GM23338 (cell line): ENCODE results near the gene NET1. TPM values are rescaled to one million over a fixed set of nuclear protein-coding genes. Genes with fewer than 3 reads are reported as not detected.

ENCODE experiments used
- ATAC-seq: fragments of 200-7000 bp; cut with Tn5 transposase; 3 replicates; pipeline ENCODE4 v1.9.1; 2020
- DNase-seq: peaks from one replicate; pipeline ENCODE4 v3.0.0-alpha.2; 2015; ENCODE audit warnings: low spot score
- H2AFZ ChIP-seq: fragments of 200-600 bp; sonication (generic); 2 replicates; pipeline ENCODE4 v1.8.0; 2016; ENCODE audit warnings: antibody characterized with exemption, mild to moderate bottlenecking, moderate library complexity
- H3F3A ChIP-seq: fragments of 200-600 bp; sonication (generic); replicated peaks from 2 replicates; pipeline ENCODE4 v1.8.0; 2017; ENCODE audit warnings: antibody characterized with exemption, mixed run types, low read depth
- H3K27ac ChIP-seq: fragments of 200-600 bp; sonication (generic); 2 replicates; pipeline ENCODE4 v1.6.1; 2016; ENCODE audit warnings: low read depth
- H3K27me3 ChIP-seq: fragments of 200-600 bp; sonication (generic); 2 replicates; pipeline ENCODE4 v1.8.0; 2016; ENCODE audit warnings: mild to moderate bottlenecking, mixed run types, moderate library complexity; ENCODE audit not compliant: insufficient read depth
- H3K36me3 ChIP-seq: fragments of 200-600 bp; sonication (generic); 2 replicates; pipeline ENCODE4 v1.8.0; 2016; ENCODE audit warnings: mild to moderate bottlenecking; ENCODE audit not compliant: insufficient read depth
- H3K4me1 ChIP-seq: fragments of 200-600 bp; sonication (generic); 2 replicates; pipeline ENCODE4 v1.8.0; 2016; ENCODE audit warnings: mild to moderate bottlenecking, moderate library complexity; ENCODE audit not compliant: insufficient read depth
- H3K4me2 ChIP-seq: fragments of 200-600 bp; sonication (generic); 2 replicates; pipeline ENCODE4 v1.7.1; 2017; ENCODE audit warnings: mixed run types
- H3K4me3 ChIP-seq: fragments of 200-600 bp; sonication (generic); 2 replicates; pipeline ENCODE4 v1.6.1; 2016; ENCODE audit warnings: mixed run types
- H3K79me2 ChIP-seq: fragments of 200-600 bp; sonication (generic); replicated peaks from 2 replicates; pipeline ENCODE4 v1.8.0; 2017; ENCODE audit warnings: mild to moderate bottlenecking; ENCODE audit not compliant: insufficient read depth
- H3K9me2 ChIP-seq: fragments of 200-600 bp; sonication (generic); 2 replicates; pipeline ENCODE4 v1.8.0; 2017; ENCODE audit not compliant: insufficient read depth
- H4K20me1 ChIP-seq: fragments of 200-600 bp; sonication (generic); replicated peaks from 2 replicates; pipeline ENCODE4 v1.8.0; 2017; ENCODE audit warnings: mild to moderate bottlenecking; ENCODE audit not compliant: insufficient read depth
- H3K27ac Mint-ChIP-seq: 2 replicates; pipeline ENCODE4 v1.8.0; 2020; ENCODE audit warnings: inconsistent platforms, mild to moderate bottlenecking, moderate library complexity, mixed read lengths
- H3K27me3 Mint-ChIP-seq: 3 replicates; pipeline ENCODE4 v1.8.0; 2022; ENCODE audit warnings: low read depth, mild to moderate bottlenecking, moderate library complexity, mixed read lengths, inconsistent platforms; ENCODE audit not compliant: insufficient read depth, poor library complexity
- H3K36me3 Mint-ChIP-seq: 3 replicates; pipeline ENCODE4 v1.8.0; 2021; ENCODE audit warnings: low read depth, mild to moderate bottlenecking, inconsistent platforms, moderate library complexity, mixed read lengths
- H3K4me1 Mint-ChIP-seq: 3 replicates; pipeline ENCODE4 v1.8.0; 2020; ENCODE audit warnings: mild to moderate bottlenecking, inconsistent platforms, mixed read lengths
- H3K4me3 Mint-ChIP-seq: 3 replicates; pipeline ENCODE4 v1.8.0; 2021; ENCODE audit warnings: moderate library complexity, mild to moderate bottlenecking, inconsistent platforms, mixed read lengths
- H3K9me3 Mint-ChIP-seq: 3 replicates; pipeline ENCODE4 v1.8.0; 2020; ENCODE audit warnings: moderate library complexity, mild to moderate bottlenecking, inconsistent platforms, mixed read lengths
- CREB1 ChIP-seq: fragments of 250-450 bp; sonication (Bioruptor Pico); IDR thresholded peaks from 2 replicates; pipeline ENCODE4 v1.5.0; 2020; ENCODE audit warnings: low read depth, mild to moderate bottlenecking, moderate library complexity
- CTCF ChIP-seq, 2 experiments: fragments of 200-600 bp in 1 of 2; sonication (generic) in 1 of 2; conservative IDR thresholded peaks; 2 replicates each; pipeline versions ENCODE4 v1.5.1 to v1.6.1; 2016 to 2017; ENCODE audit warnings: antibody characterized with exemption in 2 of 2, low read depth in 2 of 2, mild to moderate bottlenecking in 2 of 2, moderate library complexity in 1 of 2
- JUNB ChIP-seq: IDR thresholded peaks from one replicate; pipeline ENCODE4 v1.6.1; 2016; ENCODE audit warnings: antibody characterized with exemption; ENCODE audit not compliant: unreplicated experiment
- NANOG ChIP-seq: IDR thresholded peaks from 2 replicates; pipeline ENCODE4 v1.6.1; 2016; ENCODE audit warnings: antibody characterized with exemption, borderline replicate concordance
- POLR2AphosphoS5 ChIP-seq: IDR thresholded peaks from 2 replicates; pipeline ENCODE4 v1.6.1; 2016; ENCODE audit warnings: antibody characterized with exemption, low read depth
- REST ChIP-seq: IDR thresholded peaks from one replicate; pipeline ENCODE4 v1.6.1; 2018; ENCODE audit warnings: antibody characterized with exemption; ENCODE audit not compliant: unreplicated experiment
- ZNF114 ChIP-seq: fragments of 250-450 bp; sonication (Bioruptor Pico); IDR thresholded peaks from 2 replicates; pipeline ENCODE4 v1.5.0; 2020; ENCODE audit warnings: mild to moderate bottlenecking, moderate library complexity
- ZNF331 ChIP-seq: fragments of 250-450 bp; sonication (Bioruptor Pico); IDR thresholded peaks from 2 replicates; pipeline ENCODE4 v1.5.0; 2020; ENCODE audit warnings: low read depth, mild to moderate bottlenecking, moderate library complexity
- ZNF462 ChIP-seq: fragments of 250-450 bp; sonication (Bioruptor Pico); IDR thresholded peaks from 2 replicates; pipeline ENCODE4 v1.5.0; 2020; ENCODE audit warnings: mild to moderate bottlenecking, moderate library complexity
- long read RNA-seq: library from polyadenylated mRNA; unstranded; transcript quantifications from one replicate; pipeline ENCODE4 v2.0.0, GENCODE V29; 2020; ENCODE audit not compliant: unreplicated experiment
- polyA plus RNA-seq: library from polyadenylated mRNA; unstranded; fragments of >200 nt; fragmentation: Nextera tagmentation; extraction: Ambion mirVana; gene quantifications from 2 replicates; pipeline ENCODE4 v1.2.1, GENCODE V29; 2016
- total RNA-seq: library from RNA; depleted of rRNA; stranded (reverse); fragments of >200 nt; shearing (Covaris generic); gene quantifications from 2 replicates; pipeline ENCODE4 v1.2.3, GENCODE V29; 2014; rRNA removed

Gene NET1
- total RNA-seq (93.9 and 98.3 TPM in 2 replicates), polyA plus RNA-seq (39.8 and 47.9 TPM in 2 replicates)
- long read RNA-seq, transcript NET1-202 (10 exons, 3,253 nt): major isoform, 6 of 15 reads
- long read RNA-seq, partial matches to known transcripts: 5 of 15 reads
- long read RNA-seq, other reads (novel, unspliced or antisense): 1 of 15 reads

- peak within 1 kb of the TSS; percentile 61; the same call in 1 of the 2 replicates for H3K27ac ChIP-seq
- peaks cover 40% of the 10 kb centered on the region for H3K4me1 ChIP-seq
- H3K36me3 ChIP-seq: no peaks in the 10 kb centered on the region
- Mint-ChIP-seq H3K36me3 (0 out of 3 replicates have a peak, but pooled peaks cover 6% of the 10 kb centered on the region), H3K4me1 (peaks cover 22% of the 10 kb centered on the region), H3K9me3 (peaks cover 13% of the 10 kb centered on the region), H3K27me3 (no peaks in the 10 kb centered on the region), H3K27ac (no peak within 1 kb of the TSS), H3K4me3 (no peak within 1 kb of the TSS; the same call in 2 of the 3 replicates)
- no peaks in the 10 kb centered on the region for H3K27me3 ChIP-seq
- no peaks in the 10 kb centered on the region for H3F3A ChIP-seq
- H3K4me3 ChIP-seq: peak within 1 kb of the TSS; percentile 82
- peak; percentile 97 for DNase-seq
- H3K79me2 ChIP-seq: peaks cover 45% of the 10 kb centered on the region
- TF ChIP-seq POLR2AphosphoS5 (peak; percentile 81), ZNF114 (no peak)
- peak; percentile 91 for ATAC-seq
- peak within 1 kb of the TSS; percentile 90 for H2AFZ ChIP-seq
- no peaks in the 10 kb centered on the region for H3K9me2 ChIP-seq
- peak within 1 kb of the TSS; percentile 74 for H3K4me2 ChIP-seq
- H4K20me1 ChIP-seq: 0 out of 2 replicates have a peak, but pooled peaks cover 15% of the 10 kb centered on the region
Observed at GRCh38 chr10:5412277-5412941, at the start of gene NET1. TSS of gene NET1 (plus strand) at chr10:5412557. CDS start at chr10:5412693, 136 bp downstream.

- H3K79me2 ChIP-seq: no peaks in the 10 kb centered on the region
- peaks cover 6% of the 10 kb centered on the region; the same call in 1 of the 2 replicates for H3K9me2 ChIP-seq
- no peaks in the 10 kb centered on the region for H3K4me1 ChIP-seq
- DNase-seq (no peak), ATAC-seq (no peak)
- H3K4me1 Mint-ChIP-seq: no peaks in the 10 kb centered on the region
- H3K27me3 ChIP-seq: no peaks in the 10 kb centered on the region
- H3K27me3 Mint-ChIP-seq: peaks cover 9% of the 10 kb centered on the region
- no peak overlapping the region for H3K4me3 ChIP-seq
- no peak overlapping the region for H3K27ac ChIP-seq
- no peaks in the 10 kb centered on the region for H3K36me3 Mint-ChIP-seq
- no peaks in the 10 kb centered on the region for H4K20me1 ChIP-seq
- H3K4me3 Mint-ChIP-seq: no peak overlapping the region
- no peak overlapping the region for H3K27ac Mint-ChIP-seq
- H3K9me3 Mint-ChIP-seq: no peaks in the 10 kb centered on the region
- H3K36me3 ChIP-seq: no peaks in the 10 kb centered on the region
- no peak overlapping the region for H3K4me2 ChIP-seq
- no peak overlapping the region for H2AFZ ChIP-seq
- no peaks in the 10 kb centered on the region for H3F3A ChIP-seq
- no peak for TF ChIP-seq ZNF462 (CRISPR knock-in tag)
- TF ChIP-seq CREB1 (CRISPR knock-in tag): no peak
- TF ChIP-seq REST: no peak
- no peak for TF ChIP-seq CTCF (conservative IDR thresholded peaks at IDR 0.05; ENCODE audit: low read depth in 2 of 2)
- no peak for TF ChIP-seq NANOG
- no peak for TF ChIP-seq ZNF331 (CRISPR knock-in tag)
- TF ChIP-seq ZNF114: no peak
- no peak for TF ChIP-seq JUNB
Observed at GRCh38 chr10:5362873-5363272, 49.5 kb upstream of the NET1 start.
